Activated CD8-positive, alpha-beta T cell treated with anti-CD3 and anti-CD28 coated beads for 36 hours (primary cell): ENCODE results near the gene NECAB3. TPM values are rescaled to one million over a fixed set of nuclear protein-coding genes. Genes with fewer than 3 reads are reported as not detected.

Experiments
- ATAC-seq: fragments of 200-7000 bp; cut with Tn5 transposase; one replicate; pipeline ENCODE4 v1.10.0; 2021; ENCODE audit warnings: mild to moderate bottlenecking, moderate library complexity
- CTCF ChIA-PET: fragments of 350-600 bp; sonication (Branson Sonifier 250); formaldehyde crosslinking; loops from one replicate; lab custom pipeline; 2021; ENCODE audit warnings: antibody characterized with exemption; lab: Charles Lee
- POLR2A ChIA-PET: fragments of 350-600 bp; sonication (Branson Sonifier 250); formaldehyde crosslinking; loops from one replicate; lab custom pipeline; 2021; ENCODE audit warnings: antibody characterized with exemption; lab: Charles Lee
- DNase-seq: peaks from one replicate; pipeline ENCODE4 v3.0.0-alpha.2; 2020
- H3K27ac Mint-ChIP-seq: one replicate; pipeline ENCODE4 v1.8.0; 2021; ENCODE audit warnings: mild to moderate bottlenecking, mixed read lengths
- H3K27me3 Mint-ChIP-seq: one replicate; pipeline ENCODE4 v1.8.0; 2021; ENCODE audit warnings: mixed read lengths
- H3K36me3 Mint-ChIP-seq: one replicate; pipeline ENCODE4 v1.8.0; 2021; ENCODE audit warnings: low read depth, mixed read lengths
- H3K4me1 Mint-ChIP-seq: one replicate; pipeline ENCODE4 v1.8.0; 2021; ENCODE audit warnings: low read depth, mixed read lengths
- H3K4me3 Mint-ChIP-seq: one replicate; pipeline ENCODE4 v1.8.0; 2021; ENCODE audit warnings: mild to moderate bottlenecking, moderate library complexity, mixed read lengths
- H3K9me3 Mint-ChIP-seq: one replicate; pipeline ENCODE4 v1.8.0; 2021; ENCODE audit warnings: mixed read lengths
- intact Hi-C: fragments of 100-400 bp; cut with micrococcal nuclease; formaldehyde crosslinking; loops from one replicate; pipeline ENCODE4 v1.10.0; 2022
- total RNA-seq, 2 experiments: library from RNA; stranded (reverse); gene quantifications; one replicate each; pipeline ENCODE4 v1.2.3, GENCODE V29; 2021
- TF ChIP-seq, protein P1 (sequence below): fragments of 200-600 bp; IDR thresholded peaks from one replicate; pipeline ENCODE4 v1.8.0; 2022; ENCODE audit warnings: antibody characterized with exemption, mild to moderate bottlenecking

Gene NECAB3
- total RNA-seq, 2 experiments from 2014 or later, result 13.7 to 16.0 TPM

DNA sequence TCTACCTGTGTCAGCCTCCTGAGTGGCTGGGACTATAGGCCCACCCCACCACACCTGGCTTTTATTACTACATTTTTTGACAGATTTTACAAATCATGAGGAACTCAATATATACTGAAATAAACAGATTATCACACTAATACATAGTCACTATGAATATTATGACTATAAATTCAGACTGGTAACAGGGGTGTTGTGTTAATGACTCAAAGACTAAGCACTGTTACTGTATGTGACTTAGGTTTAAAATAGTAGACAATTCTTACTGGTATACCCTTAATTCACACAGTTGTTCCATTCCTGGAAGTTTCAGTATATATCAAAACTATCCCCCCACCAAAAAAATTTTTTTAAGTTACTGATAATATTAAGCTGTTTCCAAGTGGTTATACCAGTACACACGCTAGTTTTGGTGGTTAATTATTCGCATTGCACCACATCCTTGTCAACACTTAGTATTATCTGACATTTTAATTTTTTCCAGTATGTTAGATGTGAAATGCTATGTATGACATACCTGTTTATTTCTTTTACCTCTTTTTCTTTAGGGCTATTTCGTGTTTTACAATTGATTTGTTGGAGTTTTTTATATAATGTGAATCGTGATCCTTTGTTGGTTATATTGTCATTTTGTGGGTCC is 46.5 kb downstream of the NECAB3 start:
- ChIA-PET POLR2A (no interaction called here), CTCF (no interaction called here)
- H3K27ac Mint-ChIP-seq, result no peak overlapping the region
- intact Hi-C loops, result no loop called here
- no peak overlapping the region for H3K4me3 Mint-ChIP-seq
- H3K36me3 Mint-ChIP-seq, result peaks cover 29% of the 10 kb centered on the region
- ATAC-seq (no peak), DNase-seq (no peak)
- TF ChIP-seq, protein P1, sequence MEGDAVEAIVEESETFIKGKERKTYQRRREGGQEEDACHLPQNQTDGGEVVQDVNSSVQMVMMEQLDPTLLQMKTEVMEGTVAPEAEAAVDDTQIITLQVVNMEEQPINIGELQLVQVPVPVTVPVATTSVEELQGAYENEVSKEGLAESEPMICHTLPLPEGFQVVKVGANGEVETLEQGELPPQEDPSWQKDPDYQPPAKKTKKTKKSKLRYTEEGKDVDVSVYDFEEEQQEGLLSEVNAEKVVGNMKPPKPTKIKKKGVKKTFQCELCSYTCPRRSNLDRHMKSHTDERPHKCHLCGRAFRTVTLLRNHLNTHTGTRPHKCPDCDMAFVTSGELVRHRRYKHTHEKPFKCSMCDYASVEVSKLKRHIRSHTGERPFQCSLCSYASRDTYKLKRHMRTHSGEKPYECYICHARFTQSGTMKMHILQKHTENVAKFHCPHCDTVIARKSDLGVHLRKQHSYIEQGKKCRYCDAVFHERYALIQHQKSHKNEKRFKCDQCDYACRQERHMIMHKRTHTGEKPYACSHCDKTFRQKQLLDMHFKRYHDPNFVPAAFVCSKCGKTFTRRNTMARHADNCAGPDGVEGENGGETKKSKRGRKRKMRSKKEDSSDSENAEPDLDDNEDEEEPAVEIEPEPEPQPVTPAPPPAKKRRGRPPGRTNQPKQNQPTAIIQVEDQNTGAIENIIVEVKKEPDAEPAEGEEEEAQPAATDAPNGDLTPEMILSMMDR, result no peak
- no peaks in the 10 kb centered on the region for H3K27me3 Mint-ChIP-seq
- no peaks in the 10 kb centered on the region for H3K9me3 Mint-ChIP-seq
- peaks cover 13% of the 10 kb centered on the region for H3K4me1 Mint-ChIP-seq

DNA sequence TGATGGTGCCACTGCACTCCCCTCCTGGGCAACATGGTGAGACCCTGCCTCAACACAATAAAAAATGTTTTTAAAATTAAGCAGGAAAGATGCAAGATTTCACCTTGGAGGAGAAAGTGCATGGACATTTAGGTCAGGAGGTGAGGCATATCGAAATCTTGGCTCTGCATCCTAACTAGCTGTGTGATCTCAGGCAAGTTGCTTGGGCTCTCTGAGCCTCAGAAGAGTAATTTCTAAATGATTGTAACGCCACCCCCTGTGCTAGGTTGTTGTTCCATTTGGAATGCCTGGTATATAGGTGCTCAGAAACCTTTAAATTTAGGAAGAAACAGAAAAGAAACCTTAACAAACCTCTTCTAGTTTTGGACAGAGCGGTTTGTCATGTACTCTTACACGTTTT is 48.0 kb downstream of the NECAB3 start:
- DNase-seq, result no peak
- CTCF ChIA-PET, result interaction anchor here (1.2 kb wide), 1 partner anchor 42 kb away, joined by 3 read pairs; no protein-coding TSS in a partner anchor
- intact Hi-C loops, result no loop called here
- H3K4me3 Mint-ChIP-seq, result no peak overlapping the region
- H3K27ac Mint-ChIP-seq, result no peak overlapping the region
- H3K36me3 Mint-ChIP-seq, result peaks cover 29% of the 10 kb centered on the region
- TF ChIP-seq, protein P1, result no peak
- peaks cover 13% of the 10 kb centered on the region for H3K4me1 Mint-ChIP-seq
- no peaks in the 10 kb centered on the region for H3K27me3 Mint-ChIP-seq
- POLR2A ChIA-PET, result interaction anchor here (0.6 kb wide), 1 partner anchor 10 kb away, joined by 3 read pairs; no protein-coding TSS in a partner anchor
- ATAC-seq, result no peak
- H3K9me3 Mint-ChIP-seq, result no peaks in the 10 kb centered on the region

DNA sequence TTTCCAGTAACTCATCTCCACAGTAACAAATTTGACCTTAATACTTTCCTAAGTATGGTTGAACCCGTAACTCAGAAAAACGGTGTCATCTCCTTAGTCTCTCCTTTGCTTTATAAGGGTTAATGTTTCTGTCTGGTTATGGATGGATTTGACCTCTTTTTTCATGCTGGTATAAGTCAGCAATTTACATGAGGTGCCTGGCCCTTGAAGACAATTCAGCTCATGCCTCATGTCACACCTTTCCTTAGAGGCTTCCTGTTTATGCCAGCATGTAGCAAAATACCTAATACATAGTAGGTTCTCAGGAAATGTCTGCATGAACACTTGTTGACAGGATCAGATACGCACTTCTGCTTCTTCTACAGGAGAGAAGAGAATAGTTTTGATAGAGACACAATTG is 49.8 kb downstream of the NECAB3 start:
- CTCF ChIA-PET, result no interaction called here
- intact Hi-C loops, result no loop called here
- Mint-ChIP-seq H3K4me3 (no peak overlapping the region), H3K9me3 (no peaks in the 10 kb centered on the region), H3K36me3 (peaks cover 22% of the 10 kb centered on the region), H3K4me1 (peaks cover 13% of the 10 kb centered on the region), H3K27me3 (no peaks in the 10 kb centered on the region), H3K27ac (peak overlapping the region; percentile 16)
- ATAC-seq (no peak), DNase-seq (no peak)
- TF ChIP-seq, protein P1, result no peak
- POLR2A ChIA-PET, result no interaction called here

DNA sequence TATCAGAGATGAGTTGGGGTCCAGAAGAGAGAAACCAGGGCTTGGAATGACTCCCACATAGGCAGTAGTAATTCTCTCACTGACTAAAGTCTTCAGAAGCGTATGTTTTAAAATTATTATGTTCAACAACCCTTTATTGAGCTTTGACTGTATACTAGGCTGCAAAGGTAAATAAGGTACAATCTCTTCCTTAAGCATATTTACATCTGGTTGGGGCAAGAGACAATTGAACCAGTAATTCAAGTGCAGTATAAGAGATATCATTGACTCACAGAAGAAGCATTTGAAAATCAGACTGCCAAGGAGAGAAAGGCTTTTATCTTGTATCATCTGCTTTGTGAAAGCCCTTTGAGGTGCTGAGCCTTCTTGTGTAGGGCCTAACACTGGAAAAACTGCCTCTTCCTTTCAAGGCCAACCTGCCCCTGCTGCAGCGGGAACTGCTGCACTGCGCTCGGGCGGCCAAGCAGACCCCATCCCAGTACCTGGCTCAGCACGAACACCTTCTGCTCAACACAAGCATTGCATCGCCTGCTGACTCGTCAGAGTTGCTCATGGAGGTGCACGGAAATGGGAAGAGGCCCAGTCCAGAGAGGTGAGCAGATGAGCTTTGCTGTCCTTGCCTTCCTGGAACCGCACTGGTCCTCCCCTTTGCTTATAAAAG is 51.4 kb downstream of the NECAB3 start:
- no peaks in the 10 kb centered on the region for H3K27me3 Mint-ChIP-seq
- ATAC-seq (no peak), DNase-seq (no peak)
- TF ChIP-seq, protein P1, result no peak
- intact Hi-C loops, result no loop called here
- no peak overlapping the region for H3K27ac Mint-ChIP-seq
- peaks cover 16% of the 10 kb centered on the region for H3K36me3 Mint-ChIP-seq
- no peaks in the 10 kb centered on the region for H3K9me3 Mint-ChIP-seq
- CTCF ChIA-PET, result interaction anchor here (1.2 kb wide), 1 partner anchor 178 kb away, joined by 4 read pairs; no protein-coding TSS in a partner anchor
- POLR2A ChIA-PET, result no interaction called here
- no peak overlapping the region for H3K4me3 Mint-ChIP-seq
- H3K4me1 Mint-ChIP-seq, result peaks cover 13% of the 10 kb centered on the region

DNA sequence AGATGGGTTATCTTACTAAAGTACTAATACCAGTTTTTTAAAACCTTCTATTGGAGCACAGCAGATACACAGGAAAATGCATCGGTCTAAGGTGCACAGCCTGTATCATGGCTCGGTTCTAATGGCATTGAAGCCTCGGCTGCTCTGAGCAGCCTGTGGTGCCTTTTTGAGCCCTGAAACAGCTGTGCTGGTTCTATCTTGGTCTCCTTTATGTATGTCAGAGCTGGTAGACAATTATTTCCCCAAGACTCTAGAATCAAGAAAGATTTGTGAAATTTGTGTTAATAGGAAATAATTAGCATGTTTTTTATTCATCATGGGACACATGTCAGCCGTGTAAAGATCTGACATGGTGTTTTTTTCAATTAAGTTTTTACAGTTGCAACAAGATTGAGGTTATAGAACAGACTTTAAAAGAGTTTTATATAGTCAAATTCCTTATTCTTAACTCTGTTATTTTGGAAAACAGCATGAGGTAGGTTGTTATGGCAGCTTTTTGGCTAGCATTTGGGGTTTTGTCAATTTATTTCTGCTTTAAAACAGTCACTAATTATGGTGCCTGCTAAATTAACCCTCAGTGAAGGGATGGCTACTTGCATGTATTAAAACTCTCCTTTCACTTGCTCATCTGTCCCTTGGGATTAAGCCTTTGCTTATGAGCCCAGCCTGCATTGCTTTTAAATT is 52.4 kb downstream of the NECAB3 start:
- H3K27ac Mint-ChIP-seq, result no peak overlapping the region
- intact Hi-C loops, result no loop called here
- H3K4me3 Mint-ChIP-seq, result no peak overlapping the region
- TF ChIP-seq, protein P1, result no peak
- ATAC-seq (no peak), DNase-seq (no peak)
- peaks cover 13% of the 10 kb centered on the region for H3K4me1 Mint-ChIP-seq
- H3K27me3 Mint-ChIP-seq, result no peaks in the 10 kb centered on the region
- POLR2A ChIA-PET, result no interaction called here
- H3K9me3 Mint-ChIP-seq, result no peaks in the 10 kb centered on the region
- peaks cover 16% of the 10 kb centered on the region for H3K36me3 Mint-ChIP-seq
- CTCF ChIA-PET, result no interaction called here
